SU-DHL-6 (cell line): ENCODE data around the gene ATP2A2.

ENCODE experiments used
- H2AFZ ChIP-seq: fragments of 200-600 bp; sonication (generic); 2 replicates; pipeline ENCODE4 v1.6.1; 2014; ENCODE audit warnings: low read depth, mild to moderate bottlenecking, moderate library complexity, mixed read lengths, antibody characterized with exemption, low read length; ENCODE audit not compliant: severe bottlenecking
- H3F3A ChIP-seq: fragments of 200-600 bp; shearing (Covaris generic); 2 replicates; pipeline ENCODE4 v1.6.0; 2016; ENCODE audit warnings: antibody characterized with exemption, mild to moderate bottlenecking; ENCODE audit not compliant: insufficient read depth
- H3K27ac ChIP-seq: fragments of 200-600 bp; sonication (generic); 2 replicates; pipeline ENCODE4 v1.5.1; 2016; ENCODE audit warnings: low read depth, mild to moderate bottlenecking, low read length, moderate library complexity, mixed read lengths
- H3K27me3 ChIP-seq: fragments of 200-600 bp; sonication (generic), shearing (Covaris generic); 2 replicates; pipeline ENCODE4 v1.6.0; 2014; ENCODE audit warnings: mild to moderate bottlenecking, low read length
- H3K36me3 ChIP-seq: fragments of 200-600 bp; sonication (generic); 2 replicates; pipeline ENCODE4 v1.6.1; 2014; ENCODE audit warnings: mild to moderate bottlenecking, low read length, mixed read lengths
- H3K4me2 ChIP-seq: fragments of 300-600, 200-600 bp; shearing (Covaris generic), sonication (generic); 2 replicates; pipeline ENCODE4 v1.6.0; 2014; ENCODE audit warnings: low read length, low read depth, mild to moderate bottlenecking; ENCODE audit not compliant: poor library complexity, severe bottlenecking
- H3K4me3 ChIP-seq: fragments of 200-600 bp; sonication (generic); 2 replicates; pipeline ENCODE4 v1.5.1; 2014; ENCODE audit warnings: antibody characterized with exemption, low read length, mild to moderate bottlenecking, mixed read lengths; ENCODE audit not compliant: insufficient read depth, poor library complexity, severe bottlenecking
- H3K79me2 ChIP-seq: fragments of 200-600 bp; sonication (generic); 2 replicates; pipeline ENCODE4 v1.6.1; 2014; ENCODE audit warnings: mild to moderate bottlenecking, low read length, moderate library complexity; ENCODE audit not compliant: insufficient read depth
- H3K9ac ChIP-seq: fragments of 200-600 bp; sonication (generic); 2 replicates; pipeline ENCODE4 v1.7.0; 2014; ENCODE audit warnings: mild to moderate bottlenecking, low read length
- H3K9me2 ChIP-seq: fragments of 200-600 bp; sonication (generic); replicated peaks from 2 replicates; pipeline ENCODE4 v1.6.1; 2014; ENCODE audit warnings: low read length; ENCODE audit not compliant: insufficient read depth
- H3K9me3 ChIP-seq: fragments of 200-600 bp; sonication (generic); 2 replicates; pipeline ENCODE4 v1.6.1; 2014; ENCODE audit warnings: low read length, mixed read lengths; ENCODE audit not compliant: insufficient read depth
- H4K20me1 ChIP-seq: fragments of 200-600 bp; sonication (generic); 2 replicates; pipeline ENCODE4 v1.6.1; 2014; ENCODE audit warnings: low read depth, mild to moderate bottlenecking, antibody characterized with exemption, low read length, moderate library complexity, mixed read lengths
- CTCF ChIP-seq: fragments of 200-600 bp; sonication (generic); IDR thresholded peaks from one replicate; pipeline ENCODE4 v1.5.1; 2017; ENCODE audit warnings: antibody characterized with exemption, mild to moderate bottlenecking, low read length, moderate library complexity; ENCODE audit not compliant: insufficient read depth, poor library complexity, severe bottlenecking
- EZH2phosphoT487 ChIP-seq: fragments of 200-600 bp; sonication (generic), shearing (Covaris generic); conservative IDR thresholded peaks from 2 replicates; pipeline ENCODE4 v1.6.1; 2018; ENCODE audit warnings: mild to moderate bottlenecking, antibody characterized with exemption, low read length, moderate library complexity, mixed read lengths

ATP2A2 gene

DNA sequence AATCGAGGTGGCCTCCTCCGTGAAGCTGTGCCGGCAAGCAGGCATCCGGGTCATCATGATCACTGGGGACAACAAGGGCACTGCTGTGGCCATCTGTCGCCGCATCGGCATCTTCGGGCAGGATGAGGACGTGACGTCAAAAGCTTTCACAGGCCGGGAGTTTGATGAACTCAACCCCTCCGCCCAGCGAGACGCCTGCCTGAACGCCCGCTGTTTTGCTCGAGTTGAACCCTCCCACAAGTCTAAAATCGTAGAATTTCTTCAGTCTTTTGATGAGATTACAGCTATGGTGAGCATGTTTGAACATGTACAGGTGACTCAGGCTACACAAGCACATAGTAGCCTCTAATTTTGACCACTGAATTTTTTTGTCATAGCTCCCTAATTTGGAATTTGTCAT lies 59.7 kb downstream of the ATP2A2 start:
- Histone ChIP-seq H2AFZ (no peak overlapping the region), H3K27me3 (no peaks in the 10 kb centered on the region), H3K27ac (no peak overlapping the region), H3K9me3 (no peaks in the 10 kb centered on the region), H3K9ac (no peak overlapping the region), H3K79me2 (peaks cover 3% of the 10 kb centered on the region; the same call in 1 of the 2 replicates), H4K20me1 (no peaks in the 10 kb centered on the region; the same call in 1 of the 2 replicates), H3K4me3 (no peak overlapping the region), H3F3A (no peaks in the 10 kb centered on the region; the same call in 1 of the 2 replicates), H3K36me3 (peaks cover 64% of the 10 kb centered on the region), H3K9me2 (no peaks in the 10 kb centered on the region), H3K4me2 (no peak overlapping the region)
- no peak for TF ChIP-seq EZH2phosphoT487
- no peak for TF ChIP-seq CTCF

DNA sequence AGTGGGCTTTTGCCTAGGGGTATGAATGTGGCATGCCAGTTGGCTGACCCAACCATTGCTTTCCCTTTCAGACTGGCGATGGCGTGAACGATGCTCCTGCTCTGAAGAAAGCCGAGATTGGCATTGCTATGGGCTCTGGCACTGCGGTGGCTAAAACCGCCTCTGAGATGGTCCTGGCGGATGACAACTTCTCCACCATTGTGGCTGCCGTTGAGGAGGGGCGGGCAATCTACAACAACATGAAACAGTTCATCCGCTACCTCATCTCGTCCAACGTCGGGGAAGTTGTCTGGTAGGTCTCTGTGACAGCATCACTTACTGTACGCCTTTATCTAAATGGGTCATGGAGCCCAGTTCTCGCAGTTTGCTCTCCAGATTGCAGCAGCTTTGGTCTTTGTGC lies 61.1 kb downstream of the ATP2A2 start:
- no peak for TF ChIP-seq CTCF
- TF ChIP-seq EZH2phosphoT487 = no peak
- Histone ChIP-seq H3K4me3 (no peak overlapping the region), H3K27me3 (no peaks in the 10 kb centered on the region), H3K9me3 (no peaks in the 10 kb centered on the region), H4K20me1 (no peaks in the 10 kb centered on the region; the same call in 1 of the 2 replicates), H3K9ac (no peak overlapping the region), H3K36me3 (peaks cover 68% of the 10 kb centered on the region), H3K27ac (no peak overlapping the region), H2AFZ (no peak overlapping the region), H3K9me2 (no peaks in the 10 kb centered on the region), H3K4me2 (no peak overlapping the region), H3K79me2 (peaks cover 3% of the 10 kb centered on the region; the same call in 1 of the 2 replicates), H3F3A (peaks cover 6% of the 10 kb centered on the region; the same call in 1 of the 2 replicates)

DNA sequence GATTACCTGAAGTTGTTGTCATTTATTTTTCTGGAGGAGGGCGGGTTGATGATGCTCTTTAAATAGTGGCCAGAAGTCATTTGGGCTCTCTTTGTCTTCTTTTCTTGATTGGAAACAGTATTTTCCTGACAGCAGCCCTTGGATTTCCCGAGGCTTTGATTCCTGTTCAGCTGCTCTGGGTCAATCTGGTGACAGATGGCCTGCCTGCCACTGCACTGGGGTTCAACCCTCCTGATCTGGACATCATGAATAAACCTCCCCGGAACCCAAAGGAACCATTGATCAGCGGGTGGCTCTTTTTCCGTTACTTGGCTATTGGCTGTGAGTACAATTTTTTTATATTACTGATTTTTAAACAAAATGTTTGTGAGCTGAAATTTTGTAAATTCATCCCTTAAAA lies 62.1 kb downstream of the ATP2A2 start:
- no peak overlapping the region for H3K9ac ChIP-seq
- no peaks in the 10 kb centered on the region; the same call in 1 of the 2 replicates for H4K20me1 ChIP-seq
- no peak overlapping the region for H2AFZ ChIP-seq
- no peak overlapping the region for H3K4me2 ChIP-seq
- no peak overlapping the region for H3K4me3 ChIP-seq
- H3K9me2 ChIP-seq = no peaks in the 10 kb centered on the region
- peaks cover 8% of the 10 kb centered on the region; the same call in 1 of the 2 replicates for H3F3A ChIP-seq
- H3K9me3 ChIP-seq = no peaks in the 10 kb centered on the region
- H3K79me2 ChIP-seq = peaks cover 3% of the 10 kb centered on the region; the same call in 1 of the 2 replicates
- no peak overlapping the region for H3K27ac ChIP-seq
- peaks cover 75% of the 10 kb centered on the region for H3K36me3 ChIP-seq
- H3K27me3 ChIP-seq = no peaks in the 10 kb centered on the region
- no peak for TF ChIP-seq EZH2phosphoT487
- TF ChIP-seq CTCF = no peak
